Loucy (cell line): Measurements from ENCODE around the gene TSPO2.
"Not testable (repeated sequence)": the region's sequence is repeated elsewhere in the genome, so short reads cannot be mapped to it uniquely, and the experiment has no call there.

ENCODE experiments used
- H2AFZ ChIP-seq: fragments of 200-600 bp; sonication (generic); 2 replicates; pipeline ENCODE4 v1.6.0; 2016; ENCODE audit warnings: antibody characterized with exemption, mild to moderate bottlenecking, low read length, moderate library complexity
- H3F3A ChIP-seq: fragments of 200-600 bp; 2 replicates; pipeline ENCODE4 v1.6.0; 2016; ENCODE audit warnings: antibody characterized with exemption, low read depth, mild to moderate bottlenecking
- H3K27me3 ChIP-seq: fragments of 200-600 bp; sonication (generic); 2 replicates; pipeline ENCODE4 v1.6.1; 2014; ENCODE audit warnings: low read length, mild to moderate bottlenecking; ENCODE audit not compliant: insufficient read depth, poor library complexity, severe bottlenecking
- H3K36me3 ChIP-seq: fragments of 200-600 bp; sonication (generic); 2 replicates; pipeline ENCODE4 v1.6.1; 2016; ENCODE audit warnings: low read length; ENCODE audit not compliant: insufficient read depth
- H3K4me1 ChIP-seq: fragments of 200-600 bp; sonication (generic); 2 replicates; pipeline ENCODE4 v1.5.1; 2014; ENCODE audit warnings: low read length, mild to moderate bottlenecking; ENCODE audit not compliant: insufficient read depth, poor library complexity, severe bottlenecking
- H3K4me2 ChIP-seq: fragments of 200-600 bp; sonication (generic); 2 replicates; pipeline ENCODE4 v1.6.0; 2014; ENCODE audit warnings: antibody characterized with exemption, low read length, low read depth, mild to moderate bottlenecking; ENCODE audit not compliant: poor library complexity, severe bottlenecking
- H3K4me3 ChIP-seq: fragments of 200-600 bp; sonication (generic); 2 replicates; pipeline ENCODE4 v1.5.1; 2014; ENCODE audit warnings: low read length, mild to moderate bottlenecking, mixed read lengths; ENCODE audit not compliant: poor library complexity, severe bottlenecking
- H3K79me2 ChIP-seq: fragments of 200-600 bp; sonication (generic); 2 replicates; pipeline ENCODE4 v1.6.1; 2014; ENCODE audit warnings: low read length; ENCODE audit not compliant: insufficient read depth
- H3K9ac ChIP-seq: fragments of 200-600 bp; sonication (generic); 2 replicates; pipeline ENCODE4 v1.6.0; 2014; ENCODE audit warnings: mild to moderate bottlenecking, low read depth, low read length, moderate library complexity; ENCODE audit not compliant: poor library complexity, severe bottlenecking
- H3K9me2 ChIP-seq: fragments of 200-600 bp; sonication (generic); replicated peaks from 2 replicates; pipeline ENCODE4 v1.6.1; 2016; ENCODE audit warnings: low read depth, low read length, mixed read lengths
- H3K9me3 ChIP-seq: fragments of 200-600 bp; sonication (generic); 2 replicates; pipeline ENCODE4 v1.6.1; 2014; ENCODE audit warnings: mild to moderate bottlenecking, antibody characterized with exemption, low read length, low read depth; ENCODE audit not compliant: insufficient read depth
- H4K20me1 ChIP-seq: fragments of 200-600 bp; sonication (generic); 2 replicates; pipeline ENCODE4 v1.6.0; 2014; ENCODE audit warnings: antibody characterized with exemption, low read length, mild to moderate bottlenecking; ENCODE audit not compliant: insufficient read depth, poor library complexity, severe bottlenecking
- EZH2phosphoT487 ChIP-seq: fragments of 200-600 bp; IDR thresholded peaks from 2 replicates; pipeline ENCODE4 v1.6.1; 2018; ENCODE audit warnings: antibody characterized with exemption, mild to moderate bottlenecking, moderate library complexity, borderline replicate concordance
- TF ChIP-seq, protein P1 (sequence below): fragments of 200-600 bp; sonication (generic); conservative IDR thresholded peaks from 2 replicates; pipeline ENCODE4 v1.5.1; 2014; ENCODE audit warnings: mild to moderate bottlenecking, antibody characterized with exemption, low read length

The TSPO2 gene

DNA sequence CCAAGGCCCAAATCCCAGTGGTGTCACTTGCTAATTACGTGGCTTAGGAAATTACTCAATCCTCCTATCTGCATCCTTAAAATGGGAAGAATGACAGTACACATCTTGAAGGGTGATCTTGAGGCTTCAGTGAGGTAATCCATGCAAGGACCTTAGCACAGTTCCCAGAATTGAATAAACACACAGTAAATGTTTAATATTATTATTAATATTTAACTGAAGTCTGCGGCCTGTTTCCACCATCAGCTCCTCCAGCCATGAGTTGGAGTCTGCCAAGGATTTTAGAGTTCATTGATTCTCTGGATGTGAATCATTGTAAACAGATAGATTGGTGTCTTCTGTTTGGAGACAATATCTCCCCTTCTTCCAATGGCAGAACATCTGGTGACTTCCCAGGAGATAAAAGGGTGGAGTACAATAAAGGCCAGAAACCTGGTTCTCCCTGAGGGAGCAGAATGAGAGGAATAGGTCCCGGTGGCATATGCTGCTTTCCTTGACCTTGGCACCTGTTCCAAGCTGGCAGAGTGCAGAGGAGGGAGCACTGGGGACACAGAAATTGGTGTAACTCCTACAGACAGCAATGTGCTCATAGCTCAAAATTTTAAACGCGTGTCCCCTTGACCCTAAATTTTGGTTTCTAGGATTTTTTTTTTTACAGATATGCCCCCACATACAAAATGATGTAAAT, 28.7 kb upstream of the TSPO2 start:
- Histone ChIP-seq H3K27me3 (no peaks in the 10 kb centered on the region), H3K4me2 (no peak overlapping the region), H2AFZ (no peak overlapping the region), H3K9ac (no peak overlapping the region), H3K9me2 (no peaks in the 10 kb centered on the region), H3K4me1 (no peaks in the 10 kb centered on the region), H3K36me3 (no peaks in the 10 kb centered on the region), H3K9me3 (no peaks in the 10 kb centered on the region), H3K4me3 (no peak overlapping the region), H4K20me1 (no peaks in the 10 kb centered on the region), H3K79me2 (no peaks in the 10 kb centered on the region), H3F3A (no peaks in the 10 kb centered on the region)
- TF ChIP-seq, protein P1, sequence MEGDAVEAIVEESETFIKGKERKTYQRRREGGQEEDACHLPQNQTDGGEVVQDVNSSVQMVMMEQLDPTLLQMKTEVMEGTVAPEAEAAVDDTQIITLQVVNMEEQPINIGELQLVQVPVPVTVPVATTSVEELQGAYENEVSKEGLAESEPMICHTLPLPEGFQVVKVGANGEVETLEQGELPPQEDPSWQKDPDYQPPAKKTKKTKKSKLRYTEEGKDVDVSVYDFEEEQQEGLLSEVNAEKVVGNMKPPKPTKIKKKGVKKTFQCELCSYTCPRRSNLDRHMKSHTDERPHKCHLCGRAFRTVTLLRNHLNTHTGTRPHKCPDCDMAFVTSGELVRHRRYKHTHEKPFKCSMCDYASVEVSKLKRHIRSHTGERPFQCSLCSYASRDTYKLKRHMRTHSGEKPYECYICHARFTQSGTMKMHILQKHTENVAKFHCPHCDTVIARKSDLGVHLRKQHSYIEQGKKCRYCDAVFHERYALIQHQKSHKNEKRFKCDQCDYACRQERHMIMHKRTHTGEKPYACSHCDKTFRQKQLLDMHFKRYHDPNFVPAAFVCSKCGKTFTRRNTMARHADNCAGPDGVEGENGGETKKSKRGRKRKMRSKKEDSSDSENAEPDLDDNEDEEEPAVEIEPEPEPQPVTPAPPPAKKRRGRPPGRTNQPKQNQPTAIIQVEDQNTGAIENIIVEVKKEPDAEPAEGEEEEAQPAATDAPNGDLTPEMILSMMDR, result no peak
- no peak for TF ChIP-seq EZH2phosphoT487

- H3K36me3 ChIP-seq, result no peaks in the 10 kb centered on the region
- no peaks in the 10 kb centered on the region for H3K4me1 ChIP-seq
- H3F3A ChIP-seq, result no peaks in the 10 kb centered on the region
- no peaks in the 10 kb centered on the region for H3K9me2 ChIP-seq
- TF ChIP-seq, protein P1, result no peak
- no peak for TF ChIP-seq EZH2phosphoT487
- no peak overlapping the region for H3K4me2 ChIP-seq
- H4K20me1 ChIP-seq, result no peaks in the 10 kb centered on the region
- no peak overlapping the region for H3K4me3 ChIP-seq
- no peaks in the 10 kb centered on the region for H3K79me2 ChIP-seq
- no peaks in the 10 kb centered on the region for H3K9me3 ChIP-seq
- no peak overlapping the region for H3K9ac ChIP-seq
- H3K27me3 ChIP-seq, result no peaks in the 10 kb centered on the region
- H2AFZ ChIP-seq, result no peak overlapping the region
Measured at GRCh38 chr6:41014780-41015179, 27.5 kb upstream of the TSPO2 start.

- H3K27me3 ChIP-seq, H3K4me2 ChIP-seq, H3K9me2 ChIP-seq, H3K79me2 ChIP-seq, H2AFZ ChIP-seq, H4K20me1 ChIP-seq, H3K4me3 ChIP-seq, H3K36me3 ChIP-seq, H3K9ac ChIP-seq, H3F3A ChIP-seq, H3K9me3 ChIP-seq, H3K4me1 ChIP-seq: not testable (repeated sequence)
Measured at GRCh38 chr6:41015860-41016259, 26.4 kb upstream of the TSPO2 start.

GRCh38 chr6:41017663-41018062, 24.6 kb upstream of the TSPO2 start:
- Histone ChIP-seq H3K4me3 (no peak overlapping the region), H3K79me2 (no peaks in the 10 kb centered on the region), H2AFZ (no peak overlapping the region), H3K4me2 (no peak overlapping the region), H3F3A (no peaks in the 10 kb centered on the region), H3K4me1 (no peaks in the 10 kb centered on the region), H3K9ac (no peak overlapping the region), H3K9me3 (no peaks in the 10 kb centered on the region), H3K36me3 (no peaks in the 10 kb centered on the region), H4K20me1 (no peaks in the 10 kb centered on the region), H3K9me2 (no peaks in the 10 kb centered on the region), H3K27me3 (no peaks in the 10 kb centered on the region)
- TF ChIP-seq, protein P1, result no peak
- TF ChIP-seq EZH2phosphoT487, result no peak
